Myocyte (in vitro differentiated cells): Measurements from ENCODE around the gene SUPT3H. TPM values are rescaled to one million over a fixed set of nuclear protein-coding genes. Genes with fewer than 3 reads are reported as not detected.
"Not testable (repeated sequence)": the region's sequence is repeated elsewhere in the genome, so short reads cannot be mapped to it uniquely, and the experiment has no call there.

ENCODE experiments used
- DNase-seq: peaks from one replicate; pipeline ENCODE4 v3.0.0-alpha.2; 2012; ENCODE audit warnings: low read depth
- total RNA-seq: library from RNA; depleted of rRNA; stranded (reverse); fragments of >200 nt; gene quantifications from 2 replicates; pipeline ENCODE4 v1.2.3, GENCODE V29; 2014

SUPT3H gene
- total RNA-seq, 1 donor from 2014 or later, result 7.8 TPM

GRCh38 chr6:45326698-45327417 lies 50.9 kb downstream of the SUPT3H start:
- DNase-seq, result no peak

- DNase-seq, result no peak
Observed at GRCh38 chr6:45323656-45324224, 54.0 kb downstream of the SUPT3H start.

- DNase-seq, result no peak
Observed at GRCh38 chr6:45320349-45320748, 57.4 kb downstream of the SUPT3H start.

- no peak for DNase-seq
Observed at GRCh38 chr6:45314146-45314545, 63.6 kb downstream of the SUPT3H start.

- peak; percentile 51 for DNase-seq
Observed at GRCh38 chr6:45310118-45310788, 67.5 kb downstream of the SUPT3H start.

GRCh38 chr6:45305546-45305945 lies 72.2 kb downstream of the SUPT3H start:
- peak; percentile 63 for DNase-seq

- DNase-seq, result no peak
Observed at GRCh38 chr6:45302832-45303231, 74.9 kb downstream of the SUPT3H start.

- DNase-seq, result no peak
Observed at GRCh38 chr6:45301348-45302142, 76.2 kb downstream of the SUPT3H start.

GRCh38 chr6:45300736-45301135 lies 77.0 kb downstream of the SUPT3H start:
- no peak for DNase-seq

GRCh38 chr6:45299096-45299581 lies 78.6 kb downstream of the SUPT3H start:
- DNase-seq, result no peak

GRCh38 chr6:45297320-45297719 lies 80.4 kb downstream of the SUPT3H start:
- no peak for DNase-seq

GRCh38 chr6:45294065-45294701 lies 83.6 kb downstream of the SUPT3H start:
- not testable (repeated sequence) for DNase-seq

GRCh38 chr6:45293306-45293705 lies 84.4 kb downstream of the SUPT3H start:
- no peak for DNase-seq

- no peak for DNase-seq
Observed at GRCh38 chr6:45289751-45290514, 87.8 kb downstream of the SUPT3H start.

GRCh38 chr6:45286707-45287106 lies 91.0 kb downstream of the SUPT3H start:
- DNase-seq, result not testable (repeated sequence)

- DNase-seq, result peak; percentile 75
Observed at GRCh38 chr6:45278367-45278766, 99.4 kb downstream of the SUPT3H start.

GRCh38 chr6:45277741-45278140 lies 100.0 kb downstream of the SUPT3H start:
- DNase-seq, result not testable (repeated sequence)

GRCh38 chr6:45275358-45275757 lies 102.4 kb downstream of the SUPT3H start:
- DNase-seq, result no peak

GRCh38 chr6:45272626-45273025 lies 105.1 kb downstream of the SUPT3H start:
- no peak for DNase-seq

- no peak for DNase-seq
Observed at GRCh38 chr6:45265246-45265645, 112.5 kb downstream of the SUPT3H start.
